ENCODE measurements around the gene SLC8B1.

- TF ChIP-seq POLR2AphosphoS5 (IDR thresholded peaks at IDR 0.05) (no peak), CTCF (IDR thresholded peaks at IDR 0.05) (no peak)
Observed at GRCh38 chr12:113345318-113345717, 10.4 kb upstream of the SLC8B1 start.
